Measurements from ENCODE around the gene KCNK15. TPM values are rescaled to one million over a fixed set of nuclear protein-coding genes. Genes with fewer than 3 reads are reported as not detected.

The KCNK15 gene
- total RNA-seq, 1 donor from 2014 or later, result 0.77 TPM

DNA sequence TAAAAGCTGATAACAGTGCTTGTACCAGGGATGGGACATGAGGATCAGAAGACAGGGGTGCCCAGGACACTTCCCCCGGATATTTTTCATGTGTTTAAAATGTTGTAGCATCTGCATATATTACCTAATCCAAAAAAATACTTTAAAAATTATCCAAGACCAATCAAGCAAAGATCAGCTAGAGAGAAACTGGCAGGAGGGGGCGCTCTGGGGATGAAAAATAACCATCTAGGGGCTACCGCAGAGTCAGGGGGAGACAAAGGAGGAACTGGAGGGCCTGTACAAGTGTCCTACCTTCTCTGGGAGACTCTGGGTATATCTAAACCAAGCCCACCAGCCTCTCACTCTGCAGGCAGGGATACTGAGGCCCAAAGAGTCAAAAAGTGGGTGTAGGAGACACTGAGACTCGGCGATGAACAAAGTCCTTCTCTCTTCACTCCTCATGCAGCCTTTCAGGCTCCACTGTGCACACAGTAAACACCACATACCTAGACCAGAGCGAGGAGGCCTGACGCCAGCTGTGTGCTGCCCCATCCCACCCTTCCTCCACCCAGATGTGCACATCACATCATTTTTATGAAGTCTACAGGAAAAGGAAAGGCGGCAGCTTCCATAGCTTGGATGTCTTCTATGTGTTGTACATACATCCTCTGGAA, 54.9 kb downstream of the KCNK15 start:
- Mint-ChIP-seq H3K4me1 (ENCODE audit: low read depth) (no peaks in the 10 kb centered on the region), H3K27me3 (ENCODE audit: low read depth) (peaks cover 50% of the 10 kb centered on the region)

More for the DNA sequence above, 54.9 kb downstream of the KCNK15 start:
- no peak for DNase-seq (ENCODE audit: low spot score)
- no peaks in the 10 kb centered on the region for H3K36me3 Mint-ChIP-seq (ENCODE audit: low read depth)
- TF ChIP-seq, protein P1, sequence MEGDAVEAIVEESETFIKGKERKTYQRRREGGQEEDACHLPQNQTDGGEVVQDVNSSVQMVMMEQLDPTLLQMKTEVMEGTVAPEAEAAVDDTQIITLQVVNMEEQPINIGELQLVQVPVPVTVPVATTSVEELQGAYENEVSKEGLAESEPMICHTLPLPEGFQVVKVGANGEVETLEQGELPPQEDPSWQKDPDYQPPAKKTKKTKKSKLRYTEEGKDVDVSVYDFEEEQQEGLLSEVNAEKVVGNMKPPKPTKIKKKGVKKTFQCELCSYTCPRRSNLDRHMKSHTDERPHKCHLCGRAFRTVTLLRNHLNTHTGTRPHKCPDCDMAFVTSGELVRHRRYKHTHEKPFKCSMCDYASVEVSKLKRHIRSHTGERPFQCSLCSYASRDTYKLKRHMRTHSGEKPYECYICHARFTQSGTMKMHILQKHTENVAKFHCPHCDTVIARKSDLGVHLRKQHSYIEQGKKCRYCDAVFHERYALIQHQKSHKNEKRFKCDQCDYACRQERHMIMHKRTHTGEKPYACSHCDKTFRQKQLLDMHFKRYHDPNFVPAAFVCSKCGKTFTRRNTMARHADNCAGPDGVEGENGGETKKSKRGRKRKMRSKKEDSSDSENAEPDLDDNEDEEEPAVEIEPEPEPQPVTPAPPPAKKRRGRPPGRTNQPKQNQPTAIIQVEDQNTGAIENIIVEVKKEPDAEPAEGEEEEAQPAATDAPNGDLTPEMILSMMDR (IDR thresholded peaks at IDR 0.05), result peak; percentile 63
- H3K27ac Mint-ChIP-seq (ENCODE audit: unreplicated experiment), result no peak overlapping the region
- no peaks in the 10 kb centered on the region for H3K9me3 Mint-ChIP-seq (ENCODE audit: low read depth)
- no peak overlapping the region for H3K4me3 Mint-ChIP-seq (ENCODE audit: unreplicated experiment)

Other genes starting within 250 kb of the KCNK15 start
- gene SERINC3, start 223.8 kb upstream of the KCNK15 start, total RNA-seq, result 102 to 121 TPM (median 116 TPM) in 3 replicates
- gene PKIG, start 163.3 kb upstream of the KCNK15 start, total RNA-seq, result 20.3 to 29.3 TPM (median 26.1 TPM) in 3 replicates
- 10.6 to 12.1 TPM (median 11.4 TPM) in 3 replicates for gene ADA, start 94.2 kb upstream of the KCNK15 start, total RNA-seq
- 1.6 to 1.7 TPM (median 1.7 TPM) in 3 replicates for gene CCN5, start 30.5 kb upstream of the KCNK15 start, total RNA-seq
- 1.4 to 2.1 TPM (median 1.7 TPM) in 3 replicates for gene RIMS4, start 64.7 kb downstream of the KCNK15 start, total RNA-seq
- gene YWHAB, start 139.8 kb downstream of the KCNK15 start, total RNA-seq, result 170 to 201 TPM (median 191 TPM) in 3 replicates
- gene PABPC1L, start 164.2 kb downstream of the KCNK15 start, total RNA-seq, result 31.4 to 39.3 TPM (median 31.9 TPM) in 3 replicates
- gene TOMM34, start 214.5 kb downstream of the KCNK15 start, total RNA-seq, result 16.2 to 18.8 TPM (median 16.4 TPM) in 3 replicates
- gene STK4, start 220.6 kb downstream of the KCNK15 start, total RNA-seq, result 21.7 to 24.2 TPM (median 23.4 TPM) in 3 replicates

Measured in chondrocyte (in vitro differentiated cells).